HepG2 (cell line): ENCODE data around the gene HYAL1. TPM values are rescaled to one million over a fixed set of nuclear protein-coding genes. Genes with fewer than 3 reads are reported as not detected.

ENCODE experiments used
- ATF3 ChIP-seq: sonication (generic); formaldehyde crosslinking; IDR thresholded peaks from 2 replicates; pipeline ENCODE4 v1.4.0; 2020; ENCODE audit warnings: missing genetic modification reagents
- HOMEZ ChIP-seq: IDR thresholded peaks from 2 replicates; pipeline ENCODE4 v1.6.1; 2016; ENCODE audit warnings: low read depth
- NONO ChIP-seq, 2 experiments: fragments of 450-650 bp in 1 of 2; sonication (generic) in 1 of 2; formaldehyde crosslinking in 1 of 2; IDR thresholded peaks in 1 of 2; conservative IDR thresholded peaks in 1 of 2; 2 replicates each; pipeline versions ENCODE4 v1.6.1 to v1.8.0; 2017 to 2022; ENCODE audit warnings: mild to moderate bottlenecking in 1 of 2, missing genetic modification reagents in 1 of 2, moderate library complexity in 1 of 2
- NR1H2 ChIP-seq: sonication (generic); formaldehyde crosslinking; IDR thresholded peaks from 2 replicates; pipeline ENCODE4 v1.8.1; 2022; ENCODE audit warnings: low read depth, missing genetic modification reagents, borderline replicate concordance
- RBFOX2 ChIP-seq: fragments of 200-400 bp; formaldehyde crosslinking; IDR thresholded peaks from 2 replicates; pipeline ENCODE4 v1.6.1; 2017; ENCODE audit warnings: low read depth, mild to moderate bottlenecking, low read length
- SALL1 ChIP-seq: sonication (generic); formaldehyde crosslinking; IDR thresholded peaks from 2 replicates; pipeline ENCODE4 v1.8.0; 2022; ENCODE audit warnings: mild to moderate bottlenecking, missing genetic modification reagents
- SP4 ChIP-seq: sonication (generic); formaldehyde crosslinking; IDR thresholded peaks from 2 replicates; pipeline ENCODE4 v1.8.1; 2023; ENCODE audit warnings: mild to moderate bottlenecking, missing genetic modification reagents
- SRSF1 ChIP-seq: fragments of 200-400 bp; formaldehyde crosslinking; optimal IDR thresholded peaks from 2 replicates; pipeline ENCODE3; 2017; ENCODE audit warnings: mild to moderate bottlenecking, low read depth, low read length, moderate library complexity
- ZNF138 ChIP-seq: sonication (generic); formaldehyde crosslinking; IDR thresholded peaks from 2 replicates; pipeline ENCODE4 v1.5.0; 2020; ENCODE audit warnings: mild to moderate bottlenecking, low read depth, missing genetic modification reagents
- ZNF253 ChIP-seq: sonication (generic); formaldehyde crosslinking; IDR thresholded peaks from 2 replicates; pipeline ENCODE4 v1.8.0; 2022; ENCODE audit warnings: mild to moderate bottlenecking, missing genetic modification reagents, borderline replicate concordance
- ZNF441 ChIP-seq: sonication (generic); formaldehyde crosslinking; IDR thresholded peaks from 2 replicates; pipeline ENCODE4 v1.7.0; 2021; ENCODE audit warnings: missing genetic modification reagents, borderline replicate concordance
- ZNF567 ChIP-seq: sonication (generic); formaldehyde crosslinking; IDR thresholded peaks from 2 replicates; pipeline ENCODE4 v1.8.1; 2023; ENCODE audit warnings: mild to moderate bottlenecking, missing genetic modification reagents, borderline replicate concordance
- ZNF672 ChIP-seq: sonication (generic); formaldehyde crosslinking; IDR thresholded peaks from 2 replicates; pipeline ENCODE4 v1.8.1; 2022; ENCODE audit warnings: missing genetic modification reagents
- polyA plus RNA-seq, 8 experiments: library from polyadenylated mRNA; depleted of rRNA in 3 of 8; stranded (reverse) in 7 of 8; unstranded in 1 of 8; fragments of >200 nt; fragmentation: Illumina TruSeq in 4 of 8; extraction: Trizol in 4 of 8; gene quantifications; 2 replicates each; pipeline versions ENCODE4 v1.2.1 to v1.2.3, GENCODE V29; 2011 to 2016; ENCODE audit warnings: low read depth in 4 of 8, missing spikeins in 1 of 8, mixed read lengths in 1 of 8; ENCODE audit not compliant: insufficient read depth in 1 of 8
- total RNA-seq, 5 experiments: library from RNA; depleted of rRNA; stranded (reverse); fragments of >200 nt; fragmentation: Illumina TruSeq; extraction: Trizol; gene quantifications; 2 replicates each; pipeline ENCODE4 v1.2.3, GENCODE V29; 2016; ENCODE audit warnings: low read depth in 1 of 5
- TF ChIP-seq, protein P1 (sequence below): sonication (generic); formaldehyde crosslinking; IDR thresholded peaks from 2 replicates; pipeline ENCODE4 v1.4.0; 2020; ENCODE audit warnings: missing genetic modification reagents, mild to moderate bottlenecking, borderline replicate concordance
- TF ChIP-seq, protein P2 (sequence below): sonication (generic); formaldehyde crosslinking; IDR thresholded peaks from 2 replicates; pipeline ENCODE4 v1.4.0; 2020; ENCODE audit warnings: mild to moderate bottlenecking, missing genetic modification reagents
- TF ChIP-seq, protein P3 (sequence below): sonication (generic); formaldehyde crosslinking; IDR thresholded peaks from 2 replicates; pipeline ENCODE4 v1.5.0; 2020; ENCODE audit warnings: mild to moderate bottlenecking, missing genetic modification reagents

Gene HYAL1
- total and polyA plus RNA-seq, 2 of the 13 experiments (the other 11 are each of a cell fraction or from before 2014, with no cell fraction given) = 76.5 to 193 TPM

DNA sequence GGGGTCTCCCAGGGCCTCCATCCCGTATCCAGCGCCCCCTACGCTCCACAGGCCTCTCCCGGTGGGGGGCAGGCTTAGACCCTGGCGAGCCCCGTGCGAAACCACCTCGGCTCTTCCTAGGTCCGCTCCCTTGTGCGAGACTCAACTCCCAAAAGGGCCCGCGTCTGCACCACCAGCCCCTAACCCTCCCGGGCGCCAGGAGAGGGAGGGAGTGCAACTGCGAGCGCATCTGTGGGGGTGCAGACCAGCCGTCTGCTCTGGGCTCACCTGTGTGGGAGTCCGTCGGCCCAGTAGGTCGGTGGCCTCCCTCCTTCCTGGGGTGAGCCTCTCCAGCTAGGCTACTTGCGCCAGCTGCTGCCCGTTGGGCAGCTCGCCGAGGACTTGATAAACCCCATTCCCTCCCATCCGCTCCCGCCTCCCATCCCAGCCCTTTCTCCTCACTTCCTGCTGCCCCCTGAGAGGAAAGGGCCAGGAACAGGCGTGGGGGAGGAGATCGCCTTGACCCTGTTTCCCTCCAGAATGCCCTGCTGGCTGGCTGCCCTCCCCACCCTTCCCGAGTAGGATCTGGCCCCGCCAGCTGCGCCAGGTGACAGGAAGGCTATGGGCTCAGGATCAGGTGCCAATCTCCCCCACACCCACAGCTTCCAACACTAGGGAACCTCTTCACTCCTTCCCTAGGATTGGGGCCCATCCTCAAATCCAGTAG is 19.2 kb upstream of the HYAL1 start, which contains the start of gene HYAL2 (continued):
- TF ChIP-seq, protein P1, sequence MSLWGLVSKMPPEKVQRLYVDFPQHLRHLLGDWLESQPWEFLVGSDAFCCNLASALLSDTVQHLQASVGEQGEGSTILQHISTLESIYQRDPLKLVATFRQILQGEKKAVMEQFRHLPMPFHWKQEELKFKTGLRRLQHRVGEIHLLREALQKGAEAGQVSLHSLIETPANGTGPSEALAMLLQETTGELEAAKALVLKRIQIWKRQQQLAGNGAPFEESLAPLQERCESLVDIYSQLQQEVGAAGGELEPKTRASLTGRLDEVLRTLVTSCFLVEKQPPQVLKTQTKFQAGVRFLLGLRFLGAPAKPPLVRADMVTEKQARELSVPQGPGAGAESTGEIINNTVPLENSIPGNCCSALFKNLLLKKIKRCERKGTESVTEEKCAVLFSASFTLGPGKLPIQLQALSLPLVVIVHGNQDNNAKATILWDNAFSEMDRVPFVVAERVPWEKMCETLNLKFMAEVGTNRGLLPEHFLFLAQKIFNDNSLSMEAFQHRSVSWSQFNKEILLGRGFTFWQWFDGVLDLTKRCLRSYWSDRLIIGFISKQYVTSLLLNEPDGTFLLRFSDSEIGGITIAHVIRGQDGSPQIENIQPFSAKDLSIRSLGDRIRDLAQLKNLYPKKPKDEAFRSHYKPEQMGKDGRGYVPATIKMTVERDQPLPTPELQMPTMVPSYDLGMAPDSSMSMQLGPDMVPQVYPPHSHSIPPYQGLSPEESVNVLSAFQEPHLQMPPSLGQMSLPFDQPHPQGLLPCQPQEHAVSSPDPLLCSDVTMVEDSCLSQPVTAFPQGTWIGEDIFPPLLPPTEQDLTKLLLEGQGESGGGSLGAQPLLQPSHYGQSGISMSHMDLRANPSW = no peak
- TF ChIP-seq SRSF1 (no peak), ZNF138 (CRISPR knock-in tag) (no peak), SP4 (CRISPR knock-in tag) (no peak), HOMEZ (CRISPR knock-in tag) (no peak), SALL1 (no peak), RBFOX2 (peak; percentile 86), ZNF441 (CRISPR knock-in tag) (no peak), ZNF567 (CRISPR knock-in tag) (no peak), ZNF253 (CRISPR knock-in tag) (no peak), NR1H2 (CRISPR knock-in tag) (no peak), NONO (IDR thresholded peaks at IDR 0.05) (no peak), NONO (CRISPR knock-in tag; conservative IDR thresholded peaks at IDR 0.05) (0 out of 2 replicates have a peak, but pooled peaks have one; percentile 32), ZNF672 (no peak), ATF3 (CRISPR knock-in tag) (peak; percentile 19; the same call in 1 of the 2 replicates)
- TF ChIP-seq, protein P2, sequence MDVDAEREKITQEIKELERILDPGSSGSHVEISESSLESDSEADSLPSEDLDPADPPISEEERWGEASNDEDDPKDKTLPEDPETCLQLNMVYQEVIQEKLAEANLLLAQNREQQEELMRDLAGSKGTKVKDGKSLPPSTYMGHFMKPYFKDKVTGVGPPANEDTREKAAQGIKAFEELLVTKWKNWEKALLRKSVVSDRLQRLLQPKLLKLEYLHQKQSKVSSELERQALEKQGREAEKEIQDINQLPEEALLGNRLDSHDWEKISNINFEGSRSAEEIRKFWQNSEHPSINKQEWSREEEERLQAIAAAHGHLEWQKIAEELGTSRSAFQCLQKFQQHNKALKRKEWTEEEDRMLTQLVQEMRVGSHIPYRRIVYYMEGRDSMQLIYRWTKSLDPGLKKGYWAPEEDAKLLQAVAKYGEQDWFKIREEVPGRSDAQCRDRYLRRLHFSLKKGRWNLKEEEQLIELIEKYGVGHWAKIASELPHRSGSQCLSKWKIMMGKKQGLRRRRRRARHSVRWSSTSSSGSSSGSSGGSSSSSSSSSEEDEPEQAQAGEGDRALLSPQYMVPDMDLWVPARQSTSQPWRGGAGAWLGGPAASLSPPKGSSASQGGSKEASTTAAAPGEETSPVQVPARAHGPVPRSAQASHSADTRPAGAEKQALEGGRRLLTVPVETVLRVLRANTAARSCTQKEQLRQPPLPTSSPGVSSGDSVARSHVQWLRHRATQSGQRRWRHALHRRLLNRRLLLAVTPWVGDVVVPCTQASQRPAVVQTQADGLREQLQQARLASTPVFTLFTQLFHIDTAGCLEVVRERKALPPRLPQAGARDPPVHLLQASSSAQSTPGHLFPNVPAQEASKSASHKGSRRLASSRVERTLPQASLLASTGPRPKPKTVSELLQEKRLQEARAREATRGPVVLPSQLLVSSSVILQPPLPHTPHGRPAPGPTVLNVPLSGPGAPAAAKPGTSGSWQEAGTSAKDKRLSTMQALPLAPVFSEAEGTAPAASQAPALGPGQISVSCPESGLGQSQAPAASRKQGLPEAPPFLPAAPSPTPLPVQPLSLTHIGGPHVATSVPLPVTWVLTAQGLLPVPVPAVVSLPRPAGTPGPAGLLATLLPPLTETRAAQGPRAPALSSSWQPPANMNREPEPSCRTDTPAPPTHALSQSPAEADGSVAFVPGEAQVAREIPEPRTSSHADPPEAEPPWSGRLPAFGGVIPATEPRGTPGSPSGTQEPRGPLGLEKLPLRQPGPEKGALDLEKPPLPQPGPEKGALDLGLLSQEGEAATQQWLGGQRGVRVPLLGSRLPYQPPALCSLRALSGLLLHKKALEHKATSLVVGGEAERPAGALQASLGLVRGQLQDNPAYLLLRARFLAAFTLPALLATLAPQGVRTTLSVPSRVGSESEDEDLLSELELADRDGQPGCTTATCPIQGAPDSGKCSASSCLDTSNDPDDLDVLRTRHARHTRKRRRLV (CRISPR knock-in tag) = peak; percentile 32; the same call in 1 of the 2 replicates
- TF ChIP-seq, protein P3, sequence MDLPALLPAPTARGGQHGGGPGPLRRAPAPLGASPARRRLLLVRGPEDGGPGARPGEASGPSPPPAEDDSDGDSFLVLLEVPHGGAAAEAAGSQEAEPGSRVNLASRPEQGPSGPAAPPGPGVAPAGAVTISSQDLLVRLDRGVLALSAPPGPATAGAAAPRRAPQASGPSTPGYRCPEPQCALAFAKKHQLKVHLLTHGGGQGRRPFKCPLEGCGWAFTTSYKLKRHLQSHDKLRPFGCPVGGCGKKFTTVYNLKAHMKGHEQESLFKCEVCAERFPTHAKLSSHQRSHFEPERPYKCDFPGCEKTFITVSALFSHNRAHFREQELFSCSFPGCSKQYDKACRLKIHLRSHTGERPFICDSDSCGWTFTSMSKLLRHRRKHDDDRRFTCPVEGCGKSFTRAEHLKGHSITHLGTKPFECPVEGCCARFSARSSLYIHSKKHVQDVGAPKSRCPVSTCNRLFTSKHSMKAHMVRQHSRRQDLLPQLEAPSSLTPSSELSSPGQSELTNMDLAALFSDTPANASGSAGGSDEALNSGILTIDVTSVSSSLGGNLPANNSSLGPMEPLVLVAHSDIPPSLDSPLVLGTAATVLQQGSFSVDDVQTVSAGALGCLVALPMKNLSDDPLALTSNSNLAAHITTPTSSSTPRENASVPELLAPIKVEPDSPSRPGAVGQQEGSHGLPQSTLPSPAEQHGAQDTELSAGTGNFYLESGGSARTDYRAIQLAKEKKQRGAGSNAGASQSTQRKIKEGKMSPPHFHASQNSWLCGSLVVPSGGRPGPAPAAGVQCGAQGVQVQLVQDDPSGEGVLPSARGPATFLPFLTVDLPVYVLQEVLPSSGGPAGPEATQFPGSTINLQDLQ (CRISPR knock-in tag) = no peak
